ENCODE data around the gene RGS1. TPM values are rescaled to one million over a fixed set of nuclear protein-coding genes. Genes with fewer than 3 reads are reported as not detected.

RGS1 gene
- total RNA-seq, 2 donors from 2014 or later: 43.0 to 57.3 TPM

DNA sequence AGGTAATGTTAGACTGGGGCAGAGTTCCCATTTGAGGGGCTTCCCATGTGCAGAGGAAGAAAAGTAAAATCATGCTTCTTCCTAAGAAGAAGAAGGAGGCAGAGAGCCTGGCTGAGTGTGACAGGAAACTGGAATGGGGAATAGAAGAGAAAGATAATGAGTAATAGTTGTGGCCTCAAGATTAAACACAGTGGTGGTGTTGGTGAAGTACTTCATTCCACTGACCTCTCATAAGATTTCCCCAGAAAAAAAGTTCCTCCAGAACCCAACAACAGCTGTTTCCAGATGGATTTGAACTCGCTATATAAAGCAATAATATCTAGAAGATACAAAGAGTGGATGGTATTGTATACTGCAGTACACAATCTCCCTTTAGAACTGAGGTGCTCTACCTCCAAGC, 13.0 kb downstream of the RGS1 start:
- DNase-seq (ENCODE audit: low spot score): no peak
- Histone ChIP-seq H3K36me3 (no peaks in the 10 kb centered on the region), H3K4me1 (replicated peaks) (no peaks in the 10 kb centered on the region), H3K9me3 (no peaks in the 10 kb centered on the region), H3K27ac (no peak overlapping the region), H3K27me3 (replicated peaks; ENCODE audit: insufficient read depth) (no peaks in the 10 kb centered on the region), H3K4me3 (no peak overlapping the region)
- TF ChIP-seq POLR2AphosphoS5 (IDR thresholded peaks at IDR 0.05) (no peak), POLR2A (IDR thresholded peaks at IDR 0.05) (no peak)
- TF ChIP-seq, protein P1, sequence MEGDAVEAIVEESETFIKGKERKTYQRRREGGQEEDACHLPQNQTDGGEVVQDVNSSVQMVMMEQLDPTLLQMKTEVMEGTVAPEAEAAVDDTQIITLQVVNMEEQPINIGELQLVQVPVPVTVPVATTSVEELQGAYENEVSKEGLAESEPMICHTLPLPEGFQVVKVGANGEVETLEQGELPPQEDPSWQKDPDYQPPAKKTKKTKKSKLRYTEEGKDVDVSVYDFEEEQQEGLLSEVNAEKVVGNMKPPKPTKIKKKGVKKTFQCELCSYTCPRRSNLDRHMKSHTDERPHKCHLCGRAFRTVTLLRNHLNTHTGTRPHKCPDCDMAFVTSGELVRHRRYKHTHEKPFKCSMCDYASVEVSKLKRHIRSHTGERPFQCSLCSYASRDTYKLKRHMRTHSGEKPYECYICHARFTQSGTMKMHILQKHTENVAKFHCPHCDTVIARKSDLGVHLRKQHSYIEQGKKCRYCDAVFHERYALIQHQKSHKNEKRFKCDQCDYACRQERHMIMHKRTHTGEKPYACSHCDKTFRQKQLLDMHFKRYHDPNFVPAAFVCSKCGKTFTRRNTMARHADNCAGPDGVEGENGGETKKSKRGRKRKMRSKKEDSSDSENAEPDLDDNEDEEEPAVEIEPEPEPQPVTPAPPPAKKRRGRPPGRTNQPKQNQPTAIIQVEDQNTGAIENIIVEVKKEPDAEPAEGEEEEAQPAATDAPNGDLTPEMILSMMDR (IDR thresholded peaks at IDR 0.05): no peak
- WGBS: 95% methylated on average over 1 of the region's 1 CpG
- intact Hi-C loops (cut with DNase I): no loop called here

DNA sequence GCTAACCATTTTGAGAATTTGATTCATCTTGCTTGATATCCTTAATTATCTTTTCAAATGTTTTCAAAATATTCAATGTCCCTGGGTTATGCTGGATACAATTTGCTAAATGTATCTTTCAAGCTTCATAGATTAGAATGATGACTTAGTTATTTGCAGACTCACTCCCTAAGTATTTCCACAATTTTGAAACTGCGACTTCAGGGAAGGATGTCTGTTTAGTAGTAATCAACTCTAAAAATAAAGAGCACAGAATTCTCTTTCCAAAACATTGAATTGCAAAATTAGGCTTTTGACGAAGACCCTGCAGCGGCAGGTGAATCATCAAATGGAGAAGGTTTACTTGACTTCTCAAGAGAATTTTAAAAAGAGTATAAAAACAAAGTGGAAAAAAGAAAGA, 14.2 kb downstream of the RGS1 start:
- Histone ChIP-seq H3K27me3 (replicated peaks; ENCODE audit: insufficient read depth) (no peaks in the 10 kb centered on the region), H3K27ac (no peak overlapping the region), H3K36me3 (no peaks in the 10 kb centered on the region), H3K9me3 (no peaks in the 10 kb centered on the region), H3K4me1 (replicated peaks) (no peaks in the 10 kb centered on the region), H3K4me3 (no peak overlapping the region)
- 63% methylated on average over 3 of the region's 3 CpGs for WGBS
- intact Hi-C loops (cut with DNase I): no loop called here
- DNase-seq (ENCODE audit: low spot score): no peak
- TF ChIP-seq, protein P1 (IDR thresholded peaks at IDR 0.05): no peak

DNA sequence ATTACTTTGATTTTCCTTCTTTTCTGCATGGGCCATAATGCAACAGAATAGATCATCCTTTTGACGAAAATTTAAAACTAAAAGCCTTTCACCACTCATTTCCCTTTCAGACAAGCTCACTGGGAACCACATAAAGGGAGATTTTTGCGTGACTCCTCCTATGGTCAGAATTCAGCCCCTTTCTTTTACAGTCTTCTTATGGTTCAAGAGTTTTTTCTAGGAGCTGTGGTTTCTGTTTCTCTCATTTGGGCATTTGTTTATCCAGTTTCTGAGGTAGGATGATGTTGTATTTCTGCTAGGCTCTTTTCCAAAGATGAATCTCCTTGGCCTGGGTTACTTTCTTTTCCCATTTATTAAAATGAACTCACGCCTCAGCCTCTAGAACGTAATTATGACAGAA, 16.9 kb downstream of the RGS1 start:
- Histone ChIP-seq H3K9me3 (no peaks in the 10 kb centered on the region), H3K4me1 (replicated peaks) (no peaks in the 10 kb centered on the region), H3K27ac (no peak overlapping the region), H3K27me3 (replicated peaks; ENCODE audit: insufficient read depth) (no peaks in the 10 kb centered on the region), H3K36me3 (no peaks in the 10 kb centered on the region), H3K4me3 (no peak overlapping the region)
- no peak for DNase-seq (ENCODE audit: low spot score)
- intact Hi-C loops (cut with DNase I): no loop called here
- TF ChIP-seq, protein P1 (IDR thresholded peaks at IDR 0.05): no peak
- no peak for TF ChIP-seq POLR2A (IDR thresholded peaks at IDR 0.05)
- no peak for TF ChIP-seq POLR2AphosphoS5 (IDR thresholded peaks at IDR 0.05)
- WGBS: 68% methylated on average over 4 of the region's 4 CpGs

DNA sequence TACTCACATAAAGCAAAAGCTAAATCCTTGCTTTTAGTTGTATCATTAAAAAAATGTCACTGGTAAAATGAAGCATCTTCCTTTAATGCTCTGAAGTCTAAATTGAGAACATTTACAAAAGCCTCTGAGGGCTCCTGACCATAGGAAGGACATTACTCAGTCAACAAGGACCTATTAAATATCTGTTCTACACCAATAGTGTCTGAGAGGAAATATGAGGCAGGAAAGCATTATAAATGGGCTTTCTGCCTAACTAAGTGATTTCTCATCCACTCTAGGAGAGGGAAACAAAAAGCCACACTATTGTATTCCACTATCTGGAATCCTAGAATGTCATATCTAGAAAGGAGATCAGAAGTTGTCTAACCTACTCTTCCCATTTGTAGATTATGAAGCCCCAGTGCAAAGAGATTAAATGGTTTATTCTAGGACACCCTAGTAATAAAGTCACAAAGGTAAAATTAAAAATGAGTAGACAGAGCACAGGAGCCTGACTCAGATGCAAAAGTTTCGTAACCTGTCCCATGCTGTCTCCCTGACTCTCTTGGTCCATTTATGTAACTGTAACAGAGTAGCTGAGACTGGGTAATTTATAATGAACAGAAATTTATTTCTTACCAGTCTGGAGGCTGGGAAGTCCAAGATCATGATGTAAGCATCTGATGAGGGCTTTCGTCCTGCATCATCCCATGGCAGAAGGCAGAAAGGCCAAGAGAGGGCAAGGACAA, 17.6 kb downstream of the RGS1 start:
- intact Hi-C loops (cut with DNase I): no loop called here
- no peaks in the 10 kb centered on the region for H3K9me3 ChIP-seq
- H3K27ac ChIP-seq: no peak overlapping the region
- H3K4me1 ChIP-seq (replicated peaks): no peaks in the 10 kb centered on the region
- no peak overlapping the region for H3K4me3 ChIP-seq
- WGBS: 88% methylated on average over 2 of the region's 2 CpGs
- H3K27me3 ChIP-seq (replicated peaks; ENCODE audit: insufficient read depth): no peaks in the 10 kb centered on the region
- no peak for DNase-seq (ENCODE audit: low spot score)
- TF ChIP-seq POLR2AphosphoS5 (IDR thresholded peaks at IDR 0.05) (no peak), POLR2A (IDR thresholded peaks at IDR 0.05) (no peak)
- TF ChIP-seq, protein P1 (IDR thresholded peaks at IDR 0.05): no peak
- H3K36me3 ChIP-seq: no peaks in the 10 kb centered on the region

DNA sequence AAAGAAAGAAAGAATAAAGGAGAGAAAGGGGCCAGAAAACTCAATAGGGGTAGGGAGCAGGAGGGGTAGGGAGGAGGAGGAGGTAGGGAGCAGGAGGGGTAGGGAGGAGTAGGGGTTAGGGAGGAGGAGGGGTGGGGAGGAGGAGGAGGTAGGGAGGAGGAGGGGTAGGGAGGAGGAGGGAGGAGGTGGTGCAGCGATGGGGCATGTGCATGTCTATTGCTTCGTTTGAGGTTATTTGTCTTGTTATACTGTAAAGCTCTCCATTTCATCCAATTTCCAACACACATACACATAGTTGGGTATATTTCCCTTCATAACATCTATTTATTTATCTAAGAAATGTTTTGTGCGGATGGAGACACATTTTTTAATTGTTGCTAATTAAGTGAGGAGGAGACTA, 19.7 kb downstream of the RGS1 start:
- no peak for TF ChIP-seq POLR2AphosphoS5 (IDR thresholded peaks at IDR 0.05)
- TF ChIP-seq, protein P1 (IDR thresholded peaks at IDR 0.05): no peak
- TF ChIP-seq POLR2A (IDR thresholded peaks at IDR 0.05): no peak
- intact Hi-C loops (cut with DNase I): no loop called here
- Histone ChIP-seq H3K27ac (no peak overlapping the region), H3K27me3 (replicated peaks; ENCODE audit: insufficient read depth) (no peaks in the 10 kb centered on the region), H3K4me3 (no peak overlapping the region), H3K36me3 (no peaks in the 10 kb centered on the region), H3K4me1 (replicated peaks) (no peaks in the 10 kb centered on the region), H3K9me3 (no peaks in the 10 kb centered on the region)
- no peak for DNase-seq (ENCODE audit: low spot score)
- 71% methylated on average over 3 of the region's 3 CpGs for WGBS
